ENCODE results near the gene CISD3. TPM values are rescaled to one million over a fixed set of nuclear protein-coding genes. Genes with fewer than 3 reads are reported as not detected.

CISD3 gene
- total RNA-seq, 2 donors from 2014 or later = 17.2 to 20.0 TPM

- H3K9me3 ChIP-seq = no peaks in the 10 kb centered on the region
- H3K4me3 ChIP-seq = no peak overlapping the region
- H3K36me3 ChIP-seq = peaks cover 28% of the 10 kb centered on the region
- H3K27ac ChIP-seq = no peak overlapping the region
- no peak for DNase-seq (ENCODE audit: low spot score)
- peaks cover 0 to 59% of the 10 kb centered on the region in 2 donors for H3K4me1 ChIP-seq
- TF ChIP-seq CTCF (IDR thresholded peaks at IDR 0.05) = no peak
- H3K27me3 ChIP-seq = no peaks in the 10 kb centered on the region
Measured at GRCh38 chr17:38739305-38739704, 9.2 kb downstream of the CISD3 start.

- Histone ChIP-seq H3K27me3 (no peaks in the 10 kb centered on the region), H3K4me1 (peaks cover 0 to 51% of the 10 kb centered on the region in 2 donors), H3K4me3 (no peak overlapping the region), H3K27ac (peak overlapping the region in 1 of 2 donors; percentile 83), H3K36me3 (peaks cover 24% of the 10 kb centered on the region), H3K9me3 (no peaks in the 10 kb centered on the region)
- DNase-seq (ENCODE audit: low spot score) = no peak
- no peak for TF ChIP-seq CTCF (IDR thresholded peaks at IDR 0.05)
Measured at GRCh38 chr17:38740044-38740443, 9.9 kb downstream of the CISD3 start.

- Histone ChIP-seq H3K27ac (peak overlapping the region; percentile 71 to 83), H3K27me3 (no peaks in the 10 kb centered on the region), H3K36me3 (peaks cover 24% of the 10 kb centered on the region), H3K4me3 (no peak overlapping the region), H3K9me3 (no peaks in the 10 kb centered on the region), H3K4me1 (peaks cover 0 to 50% of the 10 kb centered on the region in 2 donors)
- no peak for DNase-seq (ENCODE audit: low spot score)
- no peak for TF ChIP-seq CTCF (IDR thresholded peaks at IDR 0.05)
Measured at GRCh38 chr17:38740806-38741205, 10.7 kb downstream of the CISD3 start.

- no peak for TF ChIP-seq CTCF (IDR thresholded peaks at IDR 0.05)
- H3K4me1 ChIP-seq = peaks cover 0 to 50% of the 10 kb centered on the region in 2 donors
- peaks cover 24% of the 10 kb centered on the region for H3K36me3 ChIP-seq
- no peak overlapping the region for H3K4me3 ChIP-seq
- no peak for DNase-seq (ENCODE audit: low spot score)
- H3K9me3 ChIP-seq = no peaks in the 10 kb centered on the region
- no peaks in the 10 kb centered on the region for H3K27me3 ChIP-seq
- peak overlapping the region; percentile 71 to 83 for H3K27ac ChIP-seq
Measured at GRCh38 chr17:38741461-38741860, 11.3 kb downstream of the CISD3 start.

- no peak for TF ChIP-seq CTCF (IDR thresholded peaks at IDR 0.05)
- Histone ChIP-seq H3K36me3 (peaks cover 24% of the 10 kb centered on the region), H3K4me3 (no peak overlapping the region), H3K27me3 (no peaks in the 10 kb centered on the region), H3K9me3 (no peaks in the 10 kb centered on the region), H3K27ac (peak overlapping the region; percentile 71 to 83), H3K4me1 (peaks cover 0 to 55% of the 10 kb centered on the region in 2 donors)
- DNase-seq (ENCODE audit: low spot score) = no peak
Measured at GRCh38 chr17:38741921-38742410, 11.8 kb downstream of the CISD3 start.

All from right atrium auricular region (tissue), 2 donors.